Right lobe of liver (tissue), 4 donors: ENCODE data around the gene BIN1.

Experiments
- POLR2A ChIP-seq: fragments of 450-650 bp; IDR thresholded peaks from one replicate; pipeline ENCODE4 v1.6.1; 2017; ENCODE audit warnings: antibody characterized with exemption, mild to moderate bottlenecking
- TF ChIP-seq, protein P1 (sequence below), 4 donors: fragments of 200-600 bp in 3 of 4; fragments of 450-650 bp in 1 of 4; IDR thresholded peaks; one replicate each; pipeline versions ENCODE4 v1.5.1 to v1.8.0; 2016 to 2022; ENCODE audit warnings: antibody characterized with exemption in 4 of 4, mild to moderate bottlenecking in 2 of 4
- donor health status: DM: no; HTN: no; CAD: no.
- donor health status: DM: no; HTN: no; CAD: no.
- donor health status: DM: no; HTN: yes; CAD: no.

- TF ChIP-seq, protein P1, sequence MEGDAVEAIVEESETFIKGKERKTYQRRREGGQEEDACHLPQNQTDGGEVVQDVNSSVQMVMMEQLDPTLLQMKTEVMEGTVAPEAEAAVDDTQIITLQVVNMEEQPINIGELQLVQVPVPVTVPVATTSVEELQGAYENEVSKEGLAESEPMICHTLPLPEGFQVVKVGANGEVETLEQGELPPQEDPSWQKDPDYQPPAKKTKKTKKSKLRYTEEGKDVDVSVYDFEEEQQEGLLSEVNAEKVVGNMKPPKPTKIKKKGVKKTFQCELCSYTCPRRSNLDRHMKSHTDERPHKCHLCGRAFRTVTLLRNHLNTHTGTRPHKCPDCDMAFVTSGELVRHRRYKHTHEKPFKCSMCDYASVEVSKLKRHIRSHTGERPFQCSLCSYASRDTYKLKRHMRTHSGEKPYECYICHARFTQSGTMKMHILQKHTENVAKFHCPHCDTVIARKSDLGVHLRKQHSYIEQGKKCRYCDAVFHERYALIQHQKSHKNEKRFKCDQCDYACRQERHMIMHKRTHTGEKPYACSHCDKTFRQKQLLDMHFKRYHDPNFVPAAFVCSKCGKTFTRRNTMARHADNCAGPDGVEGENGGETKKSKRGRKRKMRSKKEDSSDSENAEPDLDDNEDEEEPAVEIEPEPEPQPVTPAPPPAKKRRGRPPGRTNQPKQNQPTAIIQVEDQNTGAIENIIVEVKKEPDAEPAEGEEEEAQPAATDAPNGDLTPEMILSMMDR (IDR thresholded peaks at IDR 0.05), result no peak
- no peak for TF ChIP-seq POLR2A
Observed at GRCh38 chr2:127130421-127130820, 23.5 kb upstream of the BIN1 start.
